ENCODE data around the gene MESP1.

MESP1 gene

GRCh38 chr15:89765694-89766093 is 14.6 kb upstream of the MESP1 start:
- Histone ChIP-seq H3K9me3 (ENCODE audit: insufficient read depth, low read depth, low read length) (no peaks in the 10 kb centered on the region), H3K4me3 (ENCODE audit: low read length, poor library complexity, severe bottlenecking) (no peak overlapping the region), H3K4me2 (ENCODE audit: low read depth, low read length, poor library complexity, severe bottlenecking) (no peak overlapping the region), H3K4me1 (ENCODE audit: insufficient read depth, low read length, poor library complexity, severe bottlenecking) (no peaks in the 10 kb centered on the region), H3K79me2 (ENCODE audit: insufficient read depth, low read length) (no peaks in the 10 kb centered on the region), H3K27me3 (ENCODE audit: insufficient read depth, low read length, poor library complexity, severe bottlenecking) (no peaks in the 10 kb centered on the region), H4K20me1 (ENCODE audit: insufficient read depth, low read length, poor library complexity, severe bottlenecking) (no peaks in the 10 kb centered on the region), H3K36me3 (ENCODE audit: insufficient read depth, low read length) (no peaks in the 10 kb centered on the region), H3F3A (ENCODE audit: low read depth) (no peaks in the 10 kb centered on the region), H3K9ac (ENCODE audit: low read depth, low read length, poor library complexity, severe bottlenecking) (no peak overlapping the region), H2AFZ (ENCODE audit: low read length) (no peak overlapping the region), H3K9me2 (replicated peaks; ENCODE audit: low read depth, low read length) (no peaks in the 10 kb centered on the region)
- TF ChIP-seq CTCF (conservative IDR thresholded peaks at IDR 0.05; ENCODE audit: low read length): no peak
- TF ChIP-seq EZH2phosphoT487 (IDR thresholded peaks at IDR 0.05; ENCODE audit: borderline replicate concordance): no peak

GRCh38 chr15:89761929-89762328 is 10.9 kb upstream of the MESP1 start:
- no peaks in the 10 kb centered on the region for H3K4me1 ChIP-seq (ENCODE audit: insufficient read depth, low read length, poor library complexity, severe bottlenecking)
- H2AFZ ChIP-seq (ENCODE audit: low read length): no peak overlapping the region
- H3K9me2 ChIP-seq (replicated peaks; ENCODE audit: low read depth, low read length): no peaks in the 10 kb centered on the region
- no peaks in the 10 kb centered on the region for H3F3A ChIP-seq (ENCODE audit: low read depth)
- no peaks in the 10 kb centered on the region for H3K36me3 ChIP-seq (ENCODE audit: insufficient read depth, low read length)
- H3K9me3 ChIP-seq (ENCODE audit: insufficient read depth, low read depth, low read length): no peaks in the 10 kb centered on the region
- H3K4me2 ChIP-seq (ENCODE audit: low read depth, low read length, poor library complexity, severe bottlenecking): no peak overlapping the region
- no peaks in the 10 kb centered on the region for H4K20me1 ChIP-seq (ENCODE audit: insufficient read depth, low read length, poor library complexity, severe bottlenecking)
- no peak for TF ChIP-seq EZH2phosphoT487 (IDR thresholded peaks at IDR 0.05; ENCODE audit: borderline replicate concordance)
- TF ChIP-seq CTCF (conservative IDR thresholded peaks at IDR 0.05; ENCODE audit: low read length): no peak
- no peak overlapping the region for H3K9ac ChIP-seq (ENCODE audit: low read depth, low read length, poor library complexity, severe bottlenecking)
- no peaks in the 10 kb centered on the region for H3K79me2 ChIP-seq (ENCODE audit: insufficient read depth, low read length)
- no peak overlapping the region for H3K4me3 ChIP-seq (ENCODE audit: low read length, poor library complexity, severe bottlenecking)
- no peaks in the 10 kb centered on the region for H3K27me3 ChIP-seq (ENCODE audit: insufficient read depth, low read length, poor library complexity, severe bottlenecking)

GRCh38 chr15:89761009-89761831 is 10.2 kb upstream of the MESP1 start:
- H3K36me3 ChIP-seq (ENCODE audit: insufficient read depth, low read length): no peaks in the 10 kb centered on the region
- H3K9ac ChIP-seq (ENCODE audit: low read depth, low read length, poor library complexity, severe bottlenecking): no peak overlapping the region
- no peak overlapping the region for H3K4me2 ChIP-seq (ENCODE audit: low read depth, low read length, poor library complexity, severe bottlenecking)
- no peak for TF ChIP-seq EZH2phosphoT487 (IDR thresholded peaks at IDR 0.05; ENCODE audit: borderline replicate concordance)
- TF ChIP-seq CTCF (conservative IDR thresholded peaks at IDR 0.05; ENCODE audit: low read length): peak; percentile 7; the same call in 1 of the 2 replicates
- no peaks in the 10 kb centered on the region for H3K79me2 ChIP-seq (ENCODE audit: insufficient read depth, low read length)
- H3F3A ChIP-seq (ENCODE audit: low read depth): no peaks in the 10 kb centered on the region
- no peaks in the 10 kb centered on the region for H4K20me1 ChIP-seq (ENCODE audit: insufficient read depth, low read length, poor library complexity, severe bottlenecking)
- H2AFZ ChIP-seq (ENCODE audit: low read length): peak overlapping the region; percentile 39; the same call in 1 of the 2 replicates
- H3K9me2 ChIP-seq (replicated peaks; ENCODE audit: low read depth, low read length): no peaks in the 10 kb centered on the region
- H3K27me3 ChIP-seq (ENCODE audit: insufficient read depth, low read length, poor library complexity, severe bottlenecking): no peaks in the 10 kb centered on the region
- no peaks in the 10 kb centered on the region for H3K9me3 ChIP-seq (ENCODE audit: insufficient read depth, low read depth, low read length)
- H3K4me3 ChIP-seq (ENCODE audit: low read length, poor library complexity, severe bottlenecking): no peak overlapping the region
- no peaks in the 10 kb centered on the region for H3K4me1 ChIP-seq (ENCODE audit: insufficient read depth, low read length, poor library complexity, severe bottlenecking)
